Transverse colon (tissue), 4 donors: Measurements from ENCODE around the gene ARSI. TPM values are rescaled to one million over a fixed set of nuclear protein-coding genes. Genes with fewer than 3 reads are reported as not detected.

ENCODE experiments used
- DNase-seq: peaks from one replicate; pipeline ENCODE4 v3.0.0-alpha.2; 2019
- H3K27ac ChIP-seq, 4 donors: fragments of 200-600 bp; sonication (generic); 2 replicates each; pipeline ENCODE4 v1.5.1; 2016 to 2018; ENCODE audit warnings: inconsistent platforms in 4 of 4
- H3K27me3 ChIP-seq: fragments of 200-600 bp; sonication (generic); 2 replicates; pipeline ENCODE4 v1.5.1; 2017; ENCODE audit warnings: inconsistent platforms
- H3K36me3 ChIP-seq, 4 donors: fragments of 200-600 bp; sonication (generic); 2 replicates each; pipeline ENCODE4 v1.5.1; 2017 to 2019; ENCODE audit warnings: inconsistent platforms in 4 of 4
- H3K4me1 ChIP-seq, 4 donors: fragments of 200-600 bp; sonication (generic); 2 replicates each; pipeline ENCODE4 v1.5.1; 2017 to 2020; ENCODE audit warnings: inconsistent platforms in 4 of 4
- H3K4me3 ChIP-seq, 4 donors: fragments of 200-600 bp; sonication (generic); 1 replicate in 1 of 4; 2 replicates in 3 of 4; pipeline versions ENCODE4 v1.5.1 to v1.6.1; 2017 to 2019; ENCODE audit warnings: inconsistent platforms in 4 of 4
- H3K9me3 ChIP-seq, 2 donors: fragments of 200-600 bp; sonication (generic); 2 replicates each; pipeline ENCODE4 v1.5.1; 2017 to 2019; ENCODE audit warnings: inconsistent platforms in 2 of 2
- EP300 ChIP-seq: sonication (generic); formaldehyde crosslinking; IDR thresholded peaks from one replicate; pipeline ENCODE4 v1.6.1; 2017; ENCODE audit warnings: antibody characterized with exemption, low read depth
- POLR2A ChIP-seq: fragments of 450-650 bp; IDR thresholded peaks from one replicate; pipeline ENCODE4 v1.6.1; 2016; ENCODE audit warnings: antibody characterized with exemption, mild to moderate bottlenecking, moderate library complexity
- POLR2AphosphoS5 ChIP-seq, 3 donors: sonication (generic); formaldehyde crosslinking; IDR thresholded peaks; one replicate each; pipeline ENCODE4 v1.6.1; 2016; ENCODE audit warnings: antibody characterized with exemption in 3 of 3
- WGBS, 2 donors: methylation state at CpG; one replicate each; pipeline ENCODE4 v1.1.5; 2018; ENCODE audit warnings: low coverage in 1 of 2; 5-methylcytosine and 5-hydroxymethylcytosine counted together
- in situ Hi-C, 4 donors: fragments of 200-750 bp; cut with MboI; loops; one replicate each; pipeline versions ENCODE4 v1.15.0 to v1.15.1; 2017; ENCODE audit warnings: low sequenced_read_pairs in 3 of 4, low pct_ligation_motif_present in 1 of 4, low pct_unique_long_range_greater_than_20kb in 1 of 4
- intact Hi-C: fragments of 100-400 bp; cut with DNase I; formaldehyde crosslinking; loops from one replicate; pipeline ENCODE4 v1.15.1; 2023; ENCODE audit warnings: low total_unique reads
- total RNA-seq, 4 donors: library from RNA; depleted of rRNA; stranded (reverse); fragments of >200 nt; gene quantifications; one replicate each; pipeline ENCODE4 v1.1.0, GENCODE V29; 2016
- TF ChIP-seq, protein P1 (sequence below), 5 experiments: fragments of 200-600 bp in 3 of 5; fragments of 450-650 bp in 2 of 5; sonication (generic) in 3 of 5; IDR thresholded peaks; 1 replicate in 2 of 5; 2 replicates in 3 of 5; pipeline ENCODE4 v1.5.1; 2016 to 2017; ENCODE audit warnings: antibody characterized with exemption in 5 of 5, inconsistent platforms in 3 of 5, mild to moderate bottlenecking in 2 of 5, moderate library complexity in 1 of 5

Gene ARSI
- total RNA-seq, 4 donors from 2014 or later, result 0.48 to 1.6 TPM; not detected in 2

- WGBS, 2 donors, result 65 to 80% methylated on average over 1 to 5 of the region's 5 CpGs
- no peaks in the 10 kb centered on the region for H3K27me3 ChIP-seq
- in situ Hi-C loops, result no loop called here
- no peak for DNase-seq
- H3K4me3 ChIP-seq, result no peak overlapping the region
- TF ChIP-seq, protein P1, sequence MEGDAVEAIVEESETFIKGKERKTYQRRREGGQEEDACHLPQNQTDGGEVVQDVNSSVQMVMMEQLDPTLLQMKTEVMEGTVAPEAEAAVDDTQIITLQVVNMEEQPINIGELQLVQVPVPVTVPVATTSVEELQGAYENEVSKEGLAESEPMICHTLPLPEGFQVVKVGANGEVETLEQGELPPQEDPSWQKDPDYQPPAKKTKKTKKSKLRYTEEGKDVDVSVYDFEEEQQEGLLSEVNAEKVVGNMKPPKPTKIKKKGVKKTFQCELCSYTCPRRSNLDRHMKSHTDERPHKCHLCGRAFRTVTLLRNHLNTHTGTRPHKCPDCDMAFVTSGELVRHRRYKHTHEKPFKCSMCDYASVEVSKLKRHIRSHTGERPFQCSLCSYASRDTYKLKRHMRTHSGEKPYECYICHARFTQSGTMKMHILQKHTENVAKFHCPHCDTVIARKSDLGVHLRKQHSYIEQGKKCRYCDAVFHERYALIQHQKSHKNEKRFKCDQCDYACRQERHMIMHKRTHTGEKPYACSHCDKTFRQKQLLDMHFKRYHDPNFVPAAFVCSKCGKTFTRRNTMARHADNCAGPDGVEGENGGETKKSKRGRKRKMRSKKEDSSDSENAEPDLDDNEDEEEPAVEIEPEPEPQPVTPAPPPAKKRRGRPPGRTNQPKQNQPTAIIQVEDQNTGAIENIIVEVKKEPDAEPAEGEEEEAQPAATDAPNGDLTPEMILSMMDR (IDR thresholded peaks at IDR 0.05), result peak in 4 of 5 experiments; percentile 11 to 36 (median 28)
- no peak for TF ChIP-seq EP300
- H3K4me1 ChIP-seq, result no peaks in the 10 kb centered on the region
- H3K36me3 ChIP-seq, result no peaks in the 10 kb centered on the region
- intact Hi-C loops, result no loop called here
- H3K27ac ChIP-seq, result no peak overlapping the region
- no peaks in the 10 kb centered on the region for H3K9me3 ChIP-seq
Observed at GRCh38 chr5:150286820-150287219, 15.9 kb downstream of the ARSI start.

DNA sequence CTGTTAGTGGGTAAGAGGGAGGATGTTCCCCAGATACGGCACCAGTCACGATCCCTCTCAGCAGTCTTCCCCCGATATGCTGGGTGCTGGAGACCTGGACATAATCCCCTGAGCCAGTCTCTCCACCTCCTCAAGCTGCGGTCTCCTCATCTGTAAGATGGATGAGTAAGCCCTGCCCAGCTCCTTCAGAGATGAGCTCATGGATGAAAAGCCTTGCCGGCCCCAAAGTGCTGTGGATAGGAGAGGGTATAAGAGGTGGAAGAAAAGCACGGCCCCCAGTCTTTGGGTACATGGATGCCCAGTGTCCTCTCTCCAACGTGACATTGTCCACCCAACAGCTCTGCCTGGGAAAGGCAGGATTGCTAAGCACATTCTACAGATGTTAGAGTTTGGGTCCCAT, 17.6 kb downstream of the ARSI start:
- 88 to 100% methylated on average over 1 to 7 of the region's 7 CpGs for whole genome bisulfite sequencing, 2 donors
- Histone ChIP-seq H3K27ac (no peak overlapping the region), H3K36me3 (no peaks in the 10 kb centered on the region), H3K4me3 (no peak overlapping the region), H3K4me1 (no peaks in the 10 kb centered on the region), H3K9me3 (no peaks in the 10 kb centered on the region), H3K27me3 (no peaks in the 10 kb centered on the region)
- intact Hi-C loops (no loop called here), in situ Hi-C loops (no loop called here)
- no peak for TF ChIP-seq POLR2AphosphoS5 (IDR thresholded peaks at IDR 0.05)
- TF ChIP-seq, protein P1 (IDR thresholded peaks at IDR 0.05), result no peak
- no peak for TF ChIP-seq POLR2A
- TF ChIP-seq EP300, result no peak
- no peak for DNase-seq

DNA sequence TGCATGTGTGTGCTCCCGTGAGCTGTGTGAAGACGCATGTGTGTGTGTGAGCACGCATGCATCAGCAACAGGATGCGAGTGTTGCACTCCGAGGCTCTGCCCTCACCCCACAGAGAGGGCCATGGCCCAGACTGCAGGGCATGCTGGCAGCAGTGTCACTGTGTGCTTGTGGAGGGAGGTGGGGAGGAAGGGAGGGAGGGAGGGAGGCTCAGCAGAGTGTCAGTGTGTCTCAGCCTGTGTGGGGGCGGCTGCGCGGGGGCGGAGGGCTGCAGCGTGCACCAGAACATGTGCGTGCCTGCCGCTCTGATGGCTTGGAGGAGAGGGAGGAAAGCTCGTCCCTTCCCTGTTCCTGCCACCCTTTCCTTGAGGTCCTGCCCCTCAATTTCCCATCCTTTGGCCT, 18.4 kb downstream of the ARSI start:
- no peak for DNase-seq
- 89% methylated on average over 13 of the region's 13 CpGs; no CpG with 5 or more reads in 1 of the 2 donors for WGBS, 2 donors
- no peak overlapping the region for H3K4me3 ChIP-seq
- no peaks in the 10 kb centered on the region for H3K27me3 ChIP-seq
- no peaks in the 10 kb centered on the region for H3K9me3 ChIP-seq
- intact Hi-C loops (no loop called here), in situ Hi-C loops (no loop called here)
- H3K4me1 ChIP-seq, result no peaks in the 10 kb centered on the region
- TF ChIP-seq EP300, result no peak
- no peak for TF ChIP-seq POLR2AphosphoS5 (IDR thresholded peaks at IDR 0.05)
- TF ChIP-seq POLR2A, result no peak
- TF ChIP-seq, protein P1 (IDR thresholded peaks at IDR 0.05), result no peak
- no peak overlapping the region for H3K27ac ChIP-seq
- H3K36me3 ChIP-seq, result no peaks in the 10 kb centered on the region

DNA sequence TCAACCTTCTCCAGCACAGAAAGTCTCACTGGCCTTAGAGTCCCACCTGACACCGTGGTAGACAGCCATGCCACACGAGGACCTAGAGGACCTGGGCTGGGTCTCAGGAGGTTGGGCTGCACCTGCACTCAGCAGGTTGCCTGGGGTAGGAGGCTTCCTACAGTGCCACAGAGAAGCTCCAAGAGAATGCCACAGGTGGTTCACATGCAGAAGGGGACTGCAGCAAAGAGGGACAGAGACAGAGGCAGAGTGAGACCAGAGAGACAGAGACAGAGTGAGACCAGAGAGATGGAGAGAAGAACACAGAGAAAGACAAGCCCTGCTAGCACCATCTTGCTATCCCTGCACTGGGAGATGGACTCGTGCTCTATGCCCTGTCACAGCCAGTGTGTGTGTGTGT, 18.8 kb downstream of the ARSI start:
- no peak overlapping the region for H3K4me3 ChIP-seq
- intact Hi-C loops (no loop called here), in situ Hi-C loops (no loop called here)
- H3K4me1 ChIP-seq, result no peaks in the 10 kb centered on the region
- no peaks in the 10 kb centered on the region for H3K27me3 ChIP-seq
- DNase-seq, result no peak
- no peak overlapping the region for H3K27ac ChIP-seq
- TF ChIP-seq POLR2AphosphoS5 (IDR thresholded peaks at IDR 0.05) (no peak), EP300 (no peak), POLR2A (no peak)
- TF ChIP-seq, protein P1 (IDR thresholded peaks at IDR 0.05), result no peak
- H3K36me3 ChIP-seq, result no peaks in the 10 kb centered on the region
- no peaks in the 10 kb centered on the region for H3K9me3 ChIP-seq
- 72% methylated on average over 3 of the region's 3 CpGs; no CpG with 5 or more reads in 1 of the 2 donors for WGBS, 2 donors
